GM18499 (cell line): ENCODE measurements around the gene PTMA.

Experiments
- ATAC-seq: cut with Tn5 transposase; IDR thresholded peaks from one replicate; pipeline ENCODE4 v1.9.1; 2021; ENCODE audit warnings: moderate number of reproducible peaks; ENCODE audit not compliant: insufficient read depth, unreplicated experiment

Gene PTMA

GRCh38 chr2:231714639-231715498 lies 6.5 kb downstream of the PTMA start:
- no peak for ATAC-seq

- ATAC-seq = no peak
These were observed 7.1 kb downstream of the PTMA start for GRCh38 chr2:231715499-231715837.

GRCh38 chr2:231715988-231716616 lies 7.8 kb downstream of the PTMA start:
- ATAC-seq = no peak

- ATAC-seq = no peak
These were observed 8.4 kb downstream of the PTMA start for GRCh38 chr2:231716666-231717280.

- no peak for ATAC-seq
These were observed 9.2 kb downstream of the PTMA start for GRCh38 chr2:231717281-231718171.

GRCh38 chr2:231718799-231719198 lies 10.5 kb downstream of the PTMA start:
- ATAC-seq = no peak

GRCh38 chr2:231720292-231720986 lies 12.1 kb downstream of the PTMA start:
- ATAC-seq = no peak

GRCh38 chr2:231720987-231721966 lies 13.0 kb downstream of the PTMA start:
- peak; percentile 37 for ATAC-seq

GRCh38 chr2:231722721-231723307 lies 14.5 kb downstream of the PTMA start:
- no peak for ATAC-seq

- no peak for ATAC-seq
These were observed 17.2 kb downstream of the PTMA start for GRCh38 chr2:231725476-231725875.

- no peak for ATAC-seq
These were observed 18.0 kb downstream of the PTMA start for GRCh38 chr2:231726276-231726675.

GRCh38 chr2:231727621-231728020 lies 19.3 kb downstream of the PTMA start:
- no peak for ATAC-seq

- ATAC-seq = no peak
These were observed 24.3 kb downstream of the PTMA start for GRCh38 chr2:231732604-231733003.

GRCh38 chr2:231737761-231738160 lies 29.4 kb downstream of the PTMA start:
- no peak for ATAC-seq

GRCh38 chr2:231743376-231744116 lies 35.2 kb downstream of the PTMA start:
- no peak for ATAC-seq

GRCh38 chr2:231745303-231746038 lies 37.1 kb downstream of the PTMA start:
- ATAC-seq = no peak
